ENCODE results near the gene LYRM1.
A peak's percentile ranks its signal among the peaks of the same experiment; 100 is the strongest.
"Not testable (repeated sequence)": the region's sequence is repeated elsewhere in the genome, so short reads cannot be mapped to it uniquely, and the experiment has no call there.

Gene LYRM1, protein sequence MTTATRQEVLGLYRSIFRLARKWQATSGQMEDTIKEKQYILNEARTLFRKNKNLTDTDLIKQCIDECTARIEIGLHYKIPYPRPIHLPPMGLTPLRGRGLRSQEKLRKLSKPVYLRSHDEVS

DNA sequence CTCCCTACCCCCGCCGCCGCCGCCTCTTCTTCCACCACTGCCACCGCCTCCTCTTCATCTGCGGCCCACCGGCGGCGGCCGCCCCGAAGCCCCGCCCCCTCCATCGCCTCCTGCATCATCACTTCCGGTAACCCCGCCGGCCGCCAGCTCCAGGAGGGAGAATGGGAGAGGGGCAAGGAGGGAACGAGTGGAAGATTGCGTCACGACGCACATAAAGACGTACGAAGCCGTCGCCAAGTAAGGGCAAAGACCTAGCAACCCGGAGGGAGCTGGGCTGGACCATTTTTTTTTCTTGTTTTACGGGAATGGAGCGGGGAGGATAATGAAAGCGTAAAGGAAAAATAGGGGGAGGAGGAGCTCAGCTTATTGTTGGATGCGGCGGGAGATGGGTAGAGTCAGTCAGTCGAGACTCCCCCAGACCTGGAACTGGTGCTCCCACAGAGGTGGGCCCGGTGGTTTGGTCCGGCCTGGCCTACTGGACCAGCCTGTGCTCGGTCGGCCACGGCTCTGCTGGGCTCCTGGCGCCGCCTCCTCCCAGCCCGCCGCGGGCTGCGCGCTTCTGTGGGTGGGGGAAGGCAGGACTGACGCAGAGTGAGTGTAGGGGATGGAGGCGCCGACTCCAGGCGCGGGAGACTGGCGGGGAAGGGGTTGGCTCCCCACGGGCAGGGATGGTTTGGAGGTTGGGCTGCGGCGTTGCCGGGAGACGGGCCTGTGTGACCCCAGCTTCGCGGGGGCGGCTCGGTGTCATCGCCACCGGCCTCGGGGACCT is at the start of gene LYRM1, which contains the start of gene DCUN1D3:
TSS of gene LYRM1 (plus strand) at position 473 of the 769 bp plus-strand sequence. CDS start 14,785 bp downstream, outside the sequence.
TSS of gene DCUN1D3 (minus strand) at position 60 of the 769 bp plus-strand sequence. CDS start 37,820 bp downstream, outside the sequence.
- DNase-seq (ENCODE audit: low read depth) = peak; percentile 71

DNA sequence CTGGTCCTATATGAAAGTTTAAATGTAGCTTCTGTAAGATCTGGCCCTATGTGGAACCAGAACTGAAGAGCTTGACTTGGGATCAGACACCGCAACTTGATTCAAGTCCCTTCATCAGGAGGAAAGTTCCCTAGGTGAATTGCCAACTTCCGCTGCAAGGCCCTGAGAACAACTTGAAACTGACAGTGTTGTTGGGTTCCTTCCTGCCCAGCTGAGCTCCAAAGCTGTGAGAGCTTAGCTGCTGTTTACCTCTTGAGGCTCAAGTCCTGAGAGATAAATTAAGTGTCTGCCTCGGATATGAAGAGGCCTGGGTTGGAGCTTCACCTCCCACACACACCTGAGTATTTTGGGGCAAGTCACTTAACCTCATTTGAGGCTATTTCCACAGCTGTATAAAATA is 49.6 kb upstream of the LYRM1 start:
- no peak for DNase-seq (ENCODE audit: low read depth)

DNA sequence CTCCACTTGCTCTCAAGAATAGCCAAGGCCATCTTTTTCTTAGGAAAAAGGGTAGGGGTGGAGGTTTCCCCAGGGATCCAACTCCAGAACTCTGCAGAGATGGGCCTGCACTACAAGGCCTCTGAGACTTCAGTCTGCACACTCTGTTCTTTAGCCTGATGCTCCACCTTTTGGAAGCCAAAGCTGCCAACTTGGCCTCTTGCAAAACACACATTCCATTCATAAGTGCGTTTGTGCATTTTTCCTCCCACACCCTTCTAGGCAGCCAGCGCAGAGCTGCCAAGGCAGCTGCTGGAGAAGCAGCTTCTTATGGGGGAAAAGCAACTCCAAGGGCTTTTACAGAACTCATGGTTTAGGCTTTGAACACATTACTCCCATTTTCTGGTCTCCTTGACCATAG is 49.0 kb upstream of the LYRM1 start:
- no peak for DNase-seq (ENCODE audit: low read depth)

DNA sequence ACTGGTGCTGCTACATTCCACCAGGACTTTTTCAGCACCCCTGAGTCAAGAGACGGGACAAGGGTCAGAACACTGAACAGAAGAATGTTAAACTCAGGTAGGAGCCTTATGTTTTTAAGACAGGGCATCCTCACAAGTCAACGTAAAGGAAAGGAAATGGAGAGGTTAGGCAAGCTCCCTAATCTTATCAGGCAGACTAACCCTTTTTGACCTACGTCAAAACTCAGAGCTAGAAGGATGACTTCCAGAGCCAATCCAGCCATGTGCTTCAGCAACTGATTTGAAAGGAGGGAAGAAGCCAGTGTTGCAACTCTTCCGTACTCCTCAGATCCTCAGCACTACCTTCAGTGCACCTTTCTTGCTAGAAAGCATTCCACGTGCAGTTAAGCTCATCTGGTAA is 47.4 kb upstream of the LYRM1 start:
- no peak for DNase-seq (ENCODE audit: low read depth)

DNA sequence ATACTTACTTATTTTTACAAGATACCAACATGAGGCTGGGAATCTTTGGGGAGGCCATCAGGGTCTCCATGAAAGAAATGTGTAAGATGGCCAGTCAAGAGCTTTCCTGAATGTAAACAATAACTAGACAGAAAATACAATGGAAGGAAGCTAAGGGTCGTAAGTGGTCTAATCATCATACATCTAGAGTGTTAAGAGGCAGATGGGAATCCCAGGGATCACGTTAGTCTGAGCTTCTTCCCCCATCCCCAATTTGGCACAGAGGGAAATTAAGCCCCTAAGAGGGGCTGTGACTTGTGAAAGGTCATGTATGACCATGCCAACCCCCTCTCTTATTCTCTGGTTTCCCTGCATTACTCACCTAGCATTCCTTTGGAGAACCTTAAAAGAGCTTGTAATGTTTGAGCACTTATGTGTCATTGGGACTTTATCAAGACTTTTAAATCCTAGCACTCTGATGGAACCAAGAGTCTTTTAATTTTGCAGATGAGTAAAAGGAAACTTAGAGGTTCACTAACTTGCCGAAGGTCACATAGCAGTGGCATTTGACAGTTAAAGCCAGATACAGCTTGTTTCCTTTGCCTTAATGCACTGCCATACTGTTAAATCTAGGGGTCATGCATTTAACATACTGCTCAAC is 46.5 kb upstream of the LYRM1 start:
- DNase-seq (ENCODE audit: low read depth) = no peak

DNA sequence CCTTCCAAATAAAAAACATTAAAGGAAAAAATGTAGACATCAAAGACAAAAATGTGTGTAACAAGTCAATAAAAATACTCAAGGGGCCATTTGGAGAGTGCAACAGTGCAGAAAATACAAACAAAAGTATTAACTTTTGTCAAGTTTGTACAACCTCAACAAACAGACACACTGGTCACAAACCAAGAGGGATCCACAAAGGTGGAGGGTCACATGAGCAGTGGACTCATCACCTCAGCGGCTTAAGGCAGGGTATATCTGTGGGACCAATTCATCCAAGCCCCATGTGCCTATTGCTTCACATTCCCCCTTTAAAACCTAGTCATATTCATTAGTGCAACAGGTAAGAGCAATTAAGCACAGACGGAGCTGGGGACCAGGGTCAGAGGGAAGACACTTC is 45.6 kb upstream of the LYRM1 start:
- DNase-seq (ENCODE audit: low read depth) = no peak

DNA sequence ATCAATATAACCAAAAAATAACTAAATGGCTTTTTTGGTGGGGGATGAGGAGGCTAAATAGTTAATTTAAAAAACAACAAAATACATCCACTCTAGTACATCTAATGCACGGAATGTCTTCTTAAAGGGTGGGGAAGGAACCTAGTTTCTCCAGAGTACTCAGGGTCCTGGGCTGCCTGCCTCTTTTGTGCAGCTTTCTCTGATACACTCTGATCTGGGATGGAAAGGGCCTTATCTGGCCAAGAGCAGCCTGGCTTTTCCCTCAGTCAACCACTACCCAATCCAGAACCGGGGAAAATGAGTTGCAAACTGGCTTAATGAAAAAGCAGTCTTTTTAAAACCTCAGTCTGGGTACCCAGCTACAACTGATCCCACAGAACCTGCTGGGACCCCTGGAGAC is 43.3 kb upstream of the LYRM1 start:
- DNase-seq (ENCODE audit: low read depth) = no peak

DNA sequence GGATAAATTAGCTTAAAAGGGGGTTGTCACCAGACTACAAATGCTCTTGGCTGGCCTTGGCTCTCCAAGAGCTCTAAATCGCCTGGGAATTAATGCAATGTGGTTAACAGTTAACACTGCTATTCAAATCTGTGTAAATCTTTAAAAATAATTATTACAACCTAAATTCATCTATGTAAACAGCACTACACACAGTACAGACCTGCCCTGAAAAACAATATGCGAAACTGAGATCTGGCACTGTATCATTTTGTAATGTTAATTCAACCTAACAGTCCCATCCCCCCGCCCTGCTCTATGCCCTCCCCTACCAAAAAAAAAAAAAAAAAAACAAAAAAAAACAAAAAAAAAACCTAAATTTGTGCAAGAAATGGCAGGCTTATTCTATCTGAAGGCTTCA is 41.3 kb upstream of the LYRM1 start:
- no peak for DNase-seq (ENCODE audit: low read depth)

DNA sequence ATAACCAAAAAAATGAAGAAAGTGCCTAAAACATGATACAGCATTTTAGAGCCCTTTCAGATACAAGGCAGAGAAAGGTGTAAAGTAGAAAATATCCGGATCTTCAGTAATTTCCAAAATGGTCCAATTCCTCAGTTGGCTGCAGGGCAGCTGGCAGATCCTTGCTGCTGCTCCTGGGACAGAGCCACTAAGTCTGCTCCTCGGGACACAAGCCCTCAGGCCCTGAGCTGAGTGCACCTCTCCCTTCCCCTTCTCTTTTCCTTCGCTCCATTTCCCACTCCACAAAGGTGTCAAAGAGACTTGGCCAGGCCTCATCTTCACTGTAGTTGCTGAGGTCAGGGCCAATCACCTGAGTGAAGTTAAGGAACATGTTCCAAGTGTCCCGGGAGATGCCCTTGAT is 40.9 kb upstream of the LYRM1 start:
- no peak for DNase-seq (ENCODE audit: low read depth)

DNA sequence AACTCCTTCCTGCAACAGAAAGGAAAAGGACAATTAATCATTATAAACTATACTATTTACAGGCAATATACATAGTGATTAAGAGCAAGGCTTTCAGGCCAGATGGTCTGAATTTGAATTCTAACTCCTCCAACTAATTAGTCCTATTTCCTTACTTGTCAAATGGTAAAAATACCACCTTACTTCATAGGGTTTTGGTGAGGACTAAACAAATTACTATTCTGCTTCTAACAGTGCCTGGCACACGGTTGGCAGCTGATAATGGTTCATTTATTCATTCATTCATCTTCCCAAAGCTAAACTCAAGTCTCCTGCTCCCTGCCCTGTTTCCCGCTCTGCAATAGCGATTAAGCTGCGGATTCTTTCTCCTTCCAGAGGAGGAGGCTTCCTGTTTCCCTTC is 40.2 kb upstream of the LYRM1 start:
- no peak for DNase-seq (ENCODE audit: low read depth)

DNA sequence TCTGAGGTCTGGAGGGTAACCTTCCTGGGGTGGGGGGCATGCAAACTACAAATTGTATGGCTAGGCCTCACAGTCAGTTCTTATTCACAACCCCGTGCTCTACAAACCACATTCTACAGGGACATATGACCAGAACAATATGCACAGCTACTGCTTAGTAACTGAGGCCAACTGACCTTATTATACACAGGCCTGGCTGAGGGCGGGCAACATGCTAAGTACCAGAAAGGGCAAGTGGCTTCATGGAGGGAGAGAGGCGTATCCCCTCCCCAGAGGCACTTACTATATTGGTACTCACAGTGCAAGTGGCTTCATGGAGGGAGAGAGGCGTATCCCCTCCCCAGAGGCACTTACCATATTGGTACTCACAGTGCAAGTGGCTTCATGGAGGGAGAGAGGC is 39.6 kb upstream of the LYRM1 start:
- not testable (repeated sequence) for DNase-seq (ENCODE audit: low read depth)

DNA sequence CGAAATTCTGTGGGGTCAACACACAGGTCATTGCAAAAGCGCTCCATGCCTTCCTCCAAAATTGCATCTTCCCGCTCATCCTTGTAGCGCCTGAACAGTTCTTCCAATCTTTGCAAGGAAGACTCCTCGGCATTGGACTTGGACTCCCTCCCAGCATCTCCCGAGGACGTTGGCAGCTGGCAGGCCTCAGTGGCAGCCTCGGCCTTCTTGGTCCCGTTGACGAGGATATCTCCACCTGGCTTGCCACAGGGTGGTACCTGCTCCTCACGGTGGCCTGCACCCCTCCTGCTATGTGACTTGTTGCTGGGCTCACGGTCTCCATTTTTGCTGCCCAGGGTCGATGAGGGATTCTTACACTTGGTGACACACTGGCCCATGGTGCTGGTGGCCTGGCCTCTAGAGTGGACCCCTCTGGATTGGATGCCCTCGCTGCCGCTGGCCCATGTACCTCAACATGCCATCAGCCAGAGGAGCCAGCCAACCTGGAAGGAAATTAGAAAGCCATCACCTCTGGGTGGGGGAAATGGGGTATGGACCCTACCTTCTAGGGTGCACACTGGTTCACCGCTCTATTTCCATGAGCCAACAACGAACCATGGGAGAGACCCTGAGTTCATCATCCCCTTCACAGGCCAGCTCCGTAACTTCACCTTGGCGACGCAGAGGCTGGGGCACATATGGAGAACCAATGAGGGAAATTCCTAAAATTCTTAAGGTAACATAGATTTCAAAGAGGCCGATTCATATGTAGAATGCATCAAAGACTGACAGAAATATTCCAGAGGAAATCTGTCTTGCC is 38.2 kb upstream of the LYRM1 start:
- DNase-seq (ENCODE audit: low read depth) = no peak

DNA sequence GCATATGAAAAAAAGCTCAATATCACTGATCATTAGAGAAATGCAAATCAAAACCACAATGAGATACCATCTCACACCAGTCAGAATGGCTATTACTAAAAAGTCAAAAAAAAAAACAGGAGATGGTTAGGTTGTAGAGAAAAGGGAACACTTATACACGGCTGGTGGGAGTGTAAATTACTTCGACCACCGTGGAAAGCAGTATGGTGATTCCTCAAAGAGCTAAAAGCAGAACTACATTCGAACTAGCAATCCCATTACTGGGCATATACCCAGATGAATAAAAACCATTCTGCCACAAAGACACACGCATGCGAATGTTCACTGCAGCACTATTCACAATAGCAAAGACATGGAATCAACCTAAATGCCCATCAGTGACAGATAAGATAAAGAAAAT is 36.2 kb upstream of the LYRM1 start:
- not testable (repeated sequence) for DNase-seq (ENCODE audit: low read depth)

DNA sequence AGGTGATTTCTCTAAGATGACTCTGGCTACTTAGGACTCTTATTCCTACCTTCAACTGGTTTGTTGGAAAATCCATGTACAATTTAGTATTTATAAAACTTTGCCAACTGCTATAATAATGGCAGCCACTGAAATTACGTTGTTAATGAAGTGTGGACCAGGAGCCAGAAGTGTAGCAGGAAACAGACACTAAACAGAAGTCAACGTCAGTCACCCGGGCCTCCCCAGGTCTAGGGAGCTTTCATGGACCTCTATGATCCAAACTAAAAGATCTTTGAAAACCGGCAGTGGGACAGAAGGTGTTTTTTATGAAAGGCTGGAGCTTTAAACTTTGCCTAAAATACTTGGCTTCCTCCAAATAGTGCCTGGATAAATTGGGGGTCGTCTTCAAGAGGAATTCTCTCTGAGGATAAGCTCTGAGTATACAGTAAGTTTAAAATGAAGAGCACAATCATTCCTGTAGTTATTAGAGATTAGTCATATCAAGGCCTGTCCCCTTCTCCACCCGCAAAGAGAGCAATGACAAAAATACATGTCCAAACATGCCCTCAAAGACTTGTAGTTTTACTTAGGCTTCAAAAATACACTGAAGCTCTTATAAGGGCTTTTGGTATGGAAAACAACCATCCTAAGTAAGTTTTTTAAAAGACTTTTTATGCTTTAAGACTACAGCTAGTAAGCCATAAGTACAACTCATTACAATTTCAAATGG is 35.0 kb upstream of the LYRM1 start:
- DNase-seq (ENCODE audit: low read depth) = no peak

DNA sequence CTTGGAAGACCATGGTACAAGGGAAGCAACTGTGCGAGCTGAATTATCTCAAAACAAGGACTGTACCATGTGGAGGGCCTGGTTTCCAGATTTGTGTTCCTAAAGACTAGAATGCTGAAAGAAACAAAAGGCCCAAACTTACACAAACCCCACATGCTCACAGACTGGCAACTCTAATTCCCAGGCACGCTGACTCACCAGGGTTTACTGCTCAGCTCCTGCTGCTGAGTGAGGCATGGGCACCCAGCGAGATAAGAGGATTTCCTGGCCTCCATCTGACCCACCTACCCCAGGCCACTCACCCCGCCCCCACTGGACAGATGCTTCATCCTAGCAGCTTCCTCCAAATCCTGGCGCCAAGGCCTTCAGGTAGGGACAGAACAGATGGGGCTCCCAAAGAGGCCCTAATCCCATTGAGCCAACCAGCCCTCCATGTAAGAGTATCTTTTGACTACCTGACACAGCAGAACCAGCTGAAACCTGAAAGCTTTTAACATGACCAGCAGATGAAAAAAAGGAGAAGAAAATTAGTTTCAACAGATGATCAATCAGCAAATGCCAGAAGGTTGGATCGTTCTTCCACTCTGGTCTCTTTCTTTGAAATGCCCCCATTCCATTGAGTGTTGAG is 34.3 kb upstream of the LYRM1 start:
- DNase-seq (ENCODE audit: low read depth) = no peak

DNA sequence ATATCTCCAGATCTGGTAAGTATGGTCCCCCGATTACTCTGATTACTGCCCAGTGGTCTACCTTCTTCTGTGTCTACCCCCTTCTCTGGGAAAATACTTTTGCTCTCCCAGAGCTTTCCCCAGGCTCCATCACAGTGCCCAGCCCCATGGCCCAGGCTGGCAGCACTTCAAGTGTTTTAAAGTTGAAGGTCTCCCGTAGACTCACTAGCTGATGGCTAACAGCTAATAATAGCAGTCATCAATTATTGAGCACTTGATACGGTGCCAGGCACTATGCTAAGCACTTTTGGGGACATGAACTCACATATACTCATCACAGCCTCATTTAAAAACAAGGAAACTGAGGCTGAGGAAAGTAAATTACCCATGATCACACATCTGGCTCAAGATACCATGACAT is 33.8 kb upstream of the LYRM1 start:
- DNase-seq (ENCODE audit: low read depth) = no peak

DNA sequence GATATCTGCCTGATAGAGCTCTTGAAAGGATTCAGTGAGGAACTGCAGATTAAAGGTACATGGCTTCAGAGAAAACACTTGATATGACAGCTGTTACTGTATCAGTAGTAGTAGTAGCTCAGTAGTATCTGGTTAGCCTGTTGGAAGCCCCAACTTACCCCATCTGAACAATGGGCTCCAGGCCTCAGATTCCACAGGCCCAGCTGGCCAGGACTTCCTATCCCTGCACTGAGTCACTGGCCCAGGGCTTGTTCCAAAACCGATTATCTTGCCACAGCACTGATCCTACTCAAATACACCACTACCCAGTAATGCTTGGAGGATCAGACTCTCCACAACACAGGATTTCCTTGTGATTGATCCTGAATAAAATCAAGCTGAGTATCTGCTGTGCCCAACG is 33.0 kb upstream of the LYRM1 start:
- no peak for DNase-seq (ENCODE audit: low read depth)

DNA sequence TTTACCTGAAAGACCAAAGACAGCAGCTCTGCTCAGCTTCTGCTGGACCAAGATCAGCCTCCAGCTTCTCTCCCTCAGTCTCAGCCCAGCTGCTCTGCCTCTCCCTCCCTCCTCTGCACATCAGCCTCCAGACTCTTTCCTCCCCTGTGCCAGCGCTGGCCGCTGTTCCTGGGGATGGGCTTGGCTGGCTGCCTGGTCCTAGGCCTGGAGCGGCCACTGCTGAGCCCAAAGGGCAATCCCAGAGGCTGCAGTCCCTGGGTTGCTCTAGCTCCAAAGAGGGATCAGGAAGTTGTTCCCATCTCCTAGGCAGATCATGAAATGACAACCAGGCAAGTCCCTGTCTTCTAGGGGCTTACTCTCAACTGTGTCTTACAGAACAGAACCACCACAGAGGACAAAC is 31.7 kb upstream of the LYRM1 start:
- no peak for DNase-seq (ENCODE audit: low read depth)

DNA sequence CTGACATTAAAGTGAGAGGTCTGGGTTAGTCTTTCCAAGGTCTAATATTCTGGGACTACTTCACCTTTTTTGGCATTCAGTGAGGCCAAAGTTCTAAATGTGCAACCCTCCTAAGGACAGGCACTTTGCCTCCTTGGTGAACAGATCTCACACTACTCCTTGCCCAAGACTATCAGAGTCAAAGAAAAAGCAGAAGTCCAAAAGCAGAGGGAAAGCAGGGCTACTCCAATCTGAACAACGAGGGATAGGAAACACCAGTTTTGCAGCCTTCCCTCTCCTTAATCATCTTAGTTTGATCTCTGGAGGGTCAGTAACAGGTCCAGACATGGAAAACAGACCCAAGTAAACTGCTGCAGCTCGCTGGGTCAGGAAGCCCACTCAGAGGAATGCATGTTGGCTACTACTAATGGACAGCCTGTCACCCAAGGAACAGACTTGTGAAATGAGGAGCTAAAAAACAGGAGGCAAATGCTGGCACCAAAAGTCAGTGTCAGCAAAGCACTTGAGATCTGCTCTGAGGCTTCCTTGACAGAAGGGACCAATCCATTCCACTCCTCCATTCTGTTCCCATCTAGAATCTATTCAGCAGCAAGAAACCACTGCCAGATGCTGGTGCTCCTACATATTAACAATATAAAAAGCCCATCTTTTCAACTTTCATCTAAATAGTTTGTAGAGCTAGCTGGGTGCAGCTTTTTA is 30.3 kb upstream of the LYRM1 start:
- DNase-seq (ENCODE audit: low read depth) = no peak

DNA sequence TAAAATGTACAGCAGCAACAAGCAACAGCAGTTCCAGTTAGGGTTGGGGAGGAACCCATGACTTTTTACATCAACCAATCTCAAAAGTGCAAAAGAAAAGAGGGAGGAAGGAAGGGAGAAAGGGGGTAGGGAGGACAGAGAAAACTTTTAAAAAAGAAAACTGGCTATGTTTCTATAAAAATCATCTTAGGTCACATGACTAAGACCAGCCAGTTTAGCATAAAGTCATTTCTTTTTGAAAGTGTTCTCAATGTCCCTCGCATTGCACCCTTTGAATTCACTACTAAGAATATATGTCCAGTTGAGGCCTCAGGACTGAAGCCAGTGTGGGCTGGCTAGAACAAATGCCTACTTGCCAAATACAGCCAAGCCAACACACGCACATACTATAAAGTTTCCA is 29.3 kb upstream of the LYRM1 start:
- DNase-seq (ENCODE audit: low read depth) = no peak
